ENCODE data around the gene RRP1. TPM values are rescaled to one million over a fixed set of nuclear protein-coding genes. Genes with fewer than 3 reads are reported as not detected.

RRP1 gene
- total RNA-seq, 1 experiment from 2014 or later: 53.9 TPM

DNA sequence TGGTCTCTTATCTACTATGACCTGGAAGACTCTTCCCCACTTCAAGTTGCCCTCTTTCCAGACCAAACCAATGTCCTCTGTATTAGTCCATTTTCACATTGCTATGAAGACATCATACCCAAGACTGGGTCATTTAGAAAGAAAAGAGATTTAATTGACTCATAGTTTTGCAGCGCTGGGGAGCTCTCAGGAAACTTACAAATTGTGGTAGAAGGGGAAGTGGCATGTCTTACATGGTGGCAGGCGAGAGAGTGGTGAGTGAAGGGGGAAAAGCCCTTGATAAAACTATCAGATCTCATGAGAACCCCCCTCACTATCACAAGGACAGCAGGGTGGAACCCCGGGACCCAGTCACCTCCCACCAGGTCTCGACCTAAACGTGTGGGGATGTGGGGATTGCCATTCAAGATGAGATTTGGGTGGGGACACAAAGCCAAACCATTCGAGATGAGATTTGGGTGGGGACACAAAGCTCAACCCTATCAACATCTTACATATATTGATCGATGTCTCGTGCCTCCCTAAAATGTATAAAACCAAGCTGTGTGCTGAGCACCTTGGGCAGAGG, 61.4 kb downstream of the RRP1 start:
- Histone ChIP-seq H3K27me3 (ENCODE audit: insufficient read depth, low read length) (no peaks in the 10 kb centered on the region), H3K36me3 (ENCODE audit: control insufficient read depth in 1 of 2, insufficient read depth in 2 of 2, low read length in 2 of 2) (no peaks in the 10 kb centered on the region), H3K9me3 (ENCODE audit: control insufficient read depth in 1 of 2, insufficient read depth in 1 of 2, low read depth in 1 of 2, low read length in 2 of 2) (no peaks in the 10 kb centered on the region), H3K4me2 (ENCODE audit: low read length) (no peak overlapping the region), H4K20me1 (ENCODE audit: insufficient read depth) (no peaks in the 10 kb centered on the region), H3K9me2 (ENCODE audit: insufficient read depth) (no peaks in the 10 kb centered on the region), H3K27ac (ENCODE audit: low read depth, low read length) (no peak overlapping the region), H3K4me3 (replicated peaks in 1 of 2; ENCODE audit: low read depth in 1 of 2, low read length in 2 of 2) (no peak overlapping the region), H3K9ac (ENCODE audit: low read length) (no peak overlapping the region), H3K79me2 (ENCODE audit: insufficient read depth, low read length) (no peaks in the 10 kb centered on the region), H2AFZ (ENCODE audit: low read depth, low read length, poor library complexity, severe bottlenecking) (no peak overlapping the region), H3K4me1 (ENCODE audit: control insufficient read depth in 1 of 2, insufficient read depth in 2 of 2, low read length in 2 of 2) (no peaks in the 10 kb centered on the region)
- CTCF ChIA-PET: no interaction called here
- DNase-seq (ENCODE audit: low read depth, low spot score) (no peak), ATAC-seq (no peak)
- POLR2A ChIA-PET: no interaction called here
- RAD21 ChIA-PET (ENCODE audit: low non-redundant PET in 1 of 2, low total read pairs in 2 of 2, uncharacterized antibody in 2 of 2, unreplicated experiment in 2 of 2): no interaction called here
- intact Hi-C loops (cut with micrococcal nuclease): no loop called here
- no peak for TF ChIP-seq EGR1 (IDR thresholded peaks at IDR 0.05; ENCODE audit: low read depth)
- TF ChIP-seq, protein P1, sequence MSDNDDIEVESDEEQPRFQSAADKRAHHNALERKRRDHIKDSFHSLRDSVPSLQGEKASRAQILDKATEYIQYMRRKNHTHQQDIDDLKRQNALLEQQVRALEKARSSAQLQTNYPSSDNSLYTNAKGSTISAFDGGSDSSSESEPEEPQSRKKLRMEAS (IDR thresholded peaks at IDR 0.05): no peak
- TF ChIP-seq EZH2 (IDR thresholded peaks at IDR 0.05): no peak
- no peak for TF ChIP-seq POLR2AphosphoS5 (IDR thresholded peaks at IDR 0.05; ENCODE audit: low read depth, low read length)
- no peak for TF ChIP-seq FOSL1 (IDR thresholded peaks at IDR 0.05; ENCODE audit: low read depth)
- BruUV-seq (replicated peaks): no TSS peak

DNA sequence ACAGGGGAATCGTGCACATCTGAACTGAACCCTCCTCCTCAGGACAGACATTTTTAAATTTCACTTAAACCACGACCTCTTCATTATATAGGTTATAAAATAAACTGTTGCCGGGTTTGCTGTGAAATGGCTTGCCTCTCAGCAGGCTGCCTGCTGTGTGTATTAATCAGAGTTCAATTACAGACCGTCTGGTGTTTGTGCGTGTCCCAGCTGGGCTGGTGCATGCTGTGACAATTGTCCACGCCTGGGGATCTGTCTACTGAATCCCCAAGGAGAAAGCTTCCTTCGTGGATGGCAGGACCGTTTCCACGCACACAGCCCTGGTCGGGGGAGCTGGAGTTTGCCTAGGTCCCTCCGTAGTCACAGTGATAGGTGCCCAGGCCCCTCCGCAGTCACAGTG, 62.2 kb downstream of the RRP1 start:
- Histone ChIP-seq H4K20me1 (ENCODE audit: insufficient read depth) (no peaks in the 10 kb centered on the region), H3K4me2 (ENCODE audit: low read length) (no peak overlapping the region), H2AFZ (ENCODE audit: low read depth, low read length, poor library complexity, severe bottlenecking) (no peak overlapping the region), H3K79me2 (ENCODE audit: insufficient read depth, low read length) (no peaks in the 10 kb centered on the region), H3K4me3 (replicated peaks in 1 of 2; ENCODE audit: low read depth in 1 of 2, low read length in 2 of 2) (no peak overlapping the region), H3K9me3 (ENCODE audit: control insufficient read depth in 1 of 2, insufficient read depth in 1 of 2, low read depth in 1 of 2, low read length in 2 of 2) (no peaks in the 10 kb centered on the region), H3K9me2 (ENCODE audit: insufficient read depth) (no peaks in the 10 kb centered on the region), H3K27ac (ENCODE audit: low read depth, low read length) (no peak overlapping the region), H3K27me3 (ENCODE audit: insufficient read depth, low read length) (no peaks in the 10 kb centered on the region), H3K36me3 (ENCODE audit: control insufficient read depth in 1 of 2, insufficient read depth in 2 of 2, low read length in 2 of 2) (no peaks in the 10 kb centered on the region), H3K4me1 (ENCODE audit: control insufficient read depth in 1 of 2, insufficient read depth in 2 of 2, low read length in 2 of 2) (no peaks in the 10 kb centered on the region), H3K9ac (ENCODE audit: low read length) (no peak overlapping the region)
- ChIA-PET CTCF (no interaction called here), POLR2A (no interaction called here), RAD21 (ENCODE audit: low non-redundant PET in 1 of 2, low total read pairs in 2 of 2, uncharacterized antibody in 2 of 2, unreplicated experiment in 2 of 2) (no interaction called here)
- ATAC-seq (no peak), DNase-seq (ENCODE audit: low read depth, low spot score) (no peak)
- BruUV-seq (replicated peaks): no TSS peak
- intact Hi-C loops (cut with micrococcal nuclease): no loop called here
- no peak for TF ChIP-seq EGR1 (IDR thresholded peaks at IDR 0.05; ENCODE audit: low read depth)
- TF ChIP-seq SIN3A (IDR thresholded peaks at IDR 0.05; ENCODE audit: low read depth): no peak
- TF ChIP-seq, protein P2, sequence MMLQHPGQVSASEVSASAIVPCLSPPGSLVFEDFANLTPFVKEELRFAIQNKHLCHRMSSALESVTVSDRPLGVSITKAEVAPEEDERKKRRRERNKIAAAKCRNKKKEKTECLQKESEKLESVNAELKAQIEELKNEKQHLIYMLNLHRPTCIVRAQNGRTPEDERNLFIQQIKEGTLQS (IDR thresholded peaks at IDR 0.05): no peak
- TF ChIP-seq, protein P3, sequence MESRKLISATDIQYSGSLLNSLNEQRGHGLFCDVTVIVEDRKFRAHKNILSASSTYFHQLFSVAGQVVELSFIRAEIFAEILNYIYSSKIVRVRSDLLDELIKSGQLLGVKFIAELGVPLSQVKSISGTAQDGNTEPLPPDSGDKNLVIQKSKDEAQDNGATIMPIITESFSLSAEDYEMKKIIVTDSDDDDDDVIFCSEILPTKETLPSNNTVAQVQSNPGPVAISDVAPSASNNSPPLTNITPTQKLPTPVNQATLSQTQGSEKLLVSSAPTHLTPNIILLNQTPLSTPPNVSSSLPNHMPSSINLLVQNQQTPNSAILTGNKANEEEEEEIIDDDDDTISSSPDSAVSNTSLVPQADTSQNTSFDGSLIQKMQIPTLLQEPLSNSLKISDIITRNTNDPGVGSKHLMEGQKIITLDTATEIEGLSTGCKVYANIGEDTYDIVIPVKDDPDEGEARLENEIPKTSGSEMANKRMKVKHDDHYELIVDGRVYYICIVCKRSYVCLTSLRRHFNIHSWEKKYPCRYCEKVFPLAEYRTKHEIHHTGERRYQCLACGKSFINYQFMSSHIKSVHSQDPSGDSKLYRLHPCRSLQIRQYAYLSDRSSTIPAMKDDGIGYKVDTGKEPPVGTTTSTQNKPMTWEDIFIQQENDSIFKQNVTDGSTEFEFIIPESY (IDR thresholded peaks at IDR 0.05; ENCODE audit: extremely low read depth, insufficient replicate concordance, low read length): no peak
- TF ChIP-seq ELF1 (IDR thresholded peaks at IDR 0.05; ENCODE audit: borderline replicate concordance, low read depth): no peak
- TF ChIP-seq SP1 (IDR thresholded peaks at IDR 0.05; ENCODE audit: low read depth): no peak
- no peak for TF ChIP-seq ZFX (IDR thresholded peaks at IDR 0.05)
- no peak for TF ChIP-seq EZH2phosphoT487 (IDR thresholded peaks at IDR 0.05; ENCODE audit: borderline replicate concordance)
- no peak for TF ChIP-seq EZH2 (IDR thresholded peaks at IDR 0.05)
- TF ChIP-seq, protein P1 (IDR thresholded peaks at IDR 0.05): no peak
- TF ChIP-seq CBX3 (IDR thresholded peaks at IDR 0.05; ENCODE audit: low read depth): no peak
- TF ChIP-seq JUND (IDR thresholded peaks at IDR 0.05): no peak
- TF ChIP-seq, protein P4, sequence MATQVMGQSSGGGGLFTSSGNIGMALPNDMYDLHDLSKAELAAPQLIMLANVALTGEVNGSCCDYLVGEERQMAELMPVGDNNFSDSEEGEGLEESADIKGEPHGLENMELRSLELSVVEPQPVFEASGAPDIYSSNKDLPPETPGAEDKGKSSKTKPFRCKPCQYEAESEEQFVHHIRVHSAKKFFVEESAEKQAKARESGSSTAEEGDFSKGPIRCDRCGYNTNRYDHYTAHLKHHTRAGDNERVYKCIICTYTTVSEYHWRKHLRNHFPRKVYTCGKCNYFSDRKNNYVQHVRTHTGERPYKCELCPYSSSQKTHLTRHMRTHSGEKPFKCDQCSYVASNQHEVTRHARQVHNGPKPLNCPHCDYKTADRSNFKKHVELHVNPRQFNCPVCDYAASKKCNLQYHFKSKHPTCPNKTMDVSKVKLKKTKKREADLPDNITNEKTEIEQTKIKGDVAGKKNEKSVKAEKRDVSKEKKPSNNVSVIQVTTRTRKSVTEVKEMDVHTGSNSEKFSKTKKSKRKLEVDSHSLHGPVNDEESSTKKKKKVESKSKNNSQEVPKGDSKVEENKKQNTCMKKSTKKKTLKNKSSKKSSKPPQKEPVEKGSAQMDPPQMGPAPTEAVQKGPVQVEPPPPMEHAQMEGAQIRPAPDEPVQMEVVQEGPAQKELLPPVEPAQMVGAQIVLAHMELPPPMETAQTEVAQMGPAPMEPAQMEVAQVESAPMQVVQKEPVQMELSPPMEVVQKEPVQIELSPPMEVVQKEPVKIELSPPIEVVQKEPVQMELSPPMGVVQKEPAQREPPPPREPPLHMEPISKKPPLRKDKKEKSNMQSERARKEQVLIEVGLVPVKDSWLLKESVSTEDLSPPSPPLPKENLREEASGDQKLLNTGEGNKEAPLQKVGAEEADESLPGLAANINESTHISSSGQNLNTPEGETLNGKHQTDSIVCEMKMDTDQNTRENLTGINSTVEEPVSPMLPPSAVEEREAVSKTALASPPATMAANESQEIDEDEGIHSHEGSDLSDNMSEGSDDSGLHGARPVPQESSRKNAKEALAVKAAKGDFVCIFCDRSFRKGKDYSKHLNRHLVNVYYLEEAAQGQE (IDR thresholded peaks at IDR 0.05; ENCODE audit: low read depth): no peak
- TF ChIP-seq POLR2AphosphoS5 (IDR thresholded peaks at IDR 0.05; ENCODE audit: low read depth, low read length): no peak
- TF ChIP-seq SRF (IDR thresholded peaks at IDR 0.05; ENCODE audit: low read depth): no peak
